Left lung (tissue), 10 donors: ENCODE measurements around the gene SPEG. TPM values are rescaled to one million over a fixed set of nuclear protein-coding genes. Genes with fewer than 3 reads are reported as not detected.

Source experiments
- ATAC-seq: fragments of 200-7000 bp; cut with Tn5 transposase; one replicate; pipeline ENCODE4 v1.9.1; 2020; ENCODE audit warnings: moderate library complexity
- DNase-seq, 4 donors: peaks; one replicate each; pipeline ENCODE4 v3.0.0-alpha.2; 2013 to 2020
- H3K27ac ChIP-seq, 2 donors: fragments of 200-600 bp; sonication (generic) in 1 of 2; one replicate each; pipeline versions ENCODE4 v1.5.0 to v1.8.0; 2020 to 2021
- H3K27me3 ChIP-seq, 2 donors: fragments of 200-600 bp; sonication (generic) in 1 of 2; one replicate each; pipeline versions ENCODE4 v1.5.0 to v1.8.0; 2020 to 2021
- H3K36me3 ChIP-seq, 2 donors: fragments of 200-600 bp; sonication (generic) in 1 of 2; one replicate each; pipeline versions ENCODE4 v1.5.0 to v1.8.0; 2020 to 2021
- H3K4me1 ChIP-seq, 2 donors: fragments of 200-600 bp; one replicate each; pipeline ENCODE4 v1.8.0; 2021
- H3K4me3 ChIP-seq, 2 donors: fragments of 200-600 bp; sonication (generic) in 1 of 2; one replicate each; pipeline versions ENCODE4 v1.5.0 to v1.8.0; 2020 to 2021; ENCODE audit warnings: mild to moderate bottlenecking in 1 of 2
- H3K9me3 ChIP-seq, 2 donors: fragments of 200-600 bp; sonication (generic) in 1 of 2; one replicate each; pipeline versions ENCODE4 v1.5.0 to v1.8.0; 2020 to 2021
- CTCF ChIP-seq, 2 donors: fragments of 200-600 bp; sonication (generic) in 1 of 2; IDR thresholded peaks; one replicate each; pipeline versions ENCODE4 v1.5.0 to v1.8.0; 2021; ENCODE audit warnings: antibody characterized with exemption in 2 of 2
- intact Hi-C, 2 donors: fragments of 100-400 bp; cut with DNase I; formaldehyde crosslinking; loops; one replicate each; pipeline versions ENCODE4 v1.11.2 to v1.14.2; 2022
- polyA plus RNA-seq, 6 donors: library from polyadenylated mRNA; unstranded; fragments of 120-200 nt; gene quantifications; one replicate each; pipeline ENCODE4 v1.2.1, GENCODE V29; 2013; ENCODE audit not compliant: insufficient read length in 6 of 6
- total RNA-seq, 2 donors: library from RNA; stranded (reverse); fragmentation: NEBNext Ultra II Directional; extraction: Animal tissue kit (Norgen Biotek cat#: 25700); gene quantifications; one replicate each; pipeline ENCODE4 v1.2.1, GENCODE V29; 2021
- donor health status: DM: no; HTN: yes; CAD: no.
- donor health status: DM: no; HTN: no; CAD: no.

SPEG gene
- total and polyA plus RNA-seq, 8 donors = 7.3 to 34.2 (median 25.1) TPM

GRCh38 chr2:219461669-219462068 is 27.0 kb downstream of the SPEG start:
- no peak for TF ChIP-seq CTCF (IDR thresholded peaks at IDR 0.05)
- intact Hi-C loops = no loop called here
- ATAC-seq (no peak), DNase-seq (peak in 1 of 4 donors; percentile 54)
- Histone ChIP-seq H3K27me3 (peaks cover 0 to 26% of the 10 kb centered on the region in 2 donors), H3K4me1 (no peaks in the 10 kb centered on the region), H3K9me3 (no peaks in the 10 kb centered on the region), H3K27ac (no peak overlapping the region), H3K36me3 (no peaks in the 10 kb centered on the region), H3K4me3 (no peak overlapping the region)

GRCh38 chr2:219462349-219462748 is 27.7 kb downstream of the SPEG start:
- H3K4me1 ChIP-seq = no peaks in the 10 kb centered on the region
- no peak for TF ChIP-seq CTCF (IDR thresholded peaks at IDR 0.05)
- intact Hi-C loops = no loop called here
- DNase-seq (peak in 1 of 4 donors; percentile 43), ATAC-seq (no peak)
- no peak overlapping the region for H3K4me3 ChIP-seq
- no peak overlapping the region for H3K27ac ChIP-seq
- no peaks in the 10 kb centered on the region for H3K36me3 ChIP-seq
- H3K9me3 ChIP-seq = no peaks in the 10 kb centered on the region
- H3K27me3 ChIP-seq = peaks cover 0 to 31% of the 10 kb centered on the region in 2 donors

GRCh38 chr2:219464286-219465032 is 29.8 kb downstream of the SPEG start:
- DNase-seq (peak in 1 of 4 donors; percentile 76), ATAC-seq (no peak)
- intact Hi-C loops = no loop called here
- Histone ChIP-seq H3K4me3 (no peak overlapping the region), H3K4me1 (no peaks in the 10 kb centered on the region), H3K27ac (no peak overlapping the region), H3K27me3 (peaks cover 0 to 27% of the 10 kb centered on the region in 2 donors), H3K36me3 (no peaks in the 10 kb centered on the region), H3K9me3 (no peaks in the 10 kb centered on the region)
- no peak for TF ChIP-seq CTCF (IDR thresholded peaks at IDR 0.05)

GRCh38 chr2:219465659-219466561 is 31.3 kb downstream of the SPEG start:
- no peaks in the 10 kb centered on the region for H3K4me1 ChIP-seq

More at GRCh38 chr2:219465659-219466561, 31.3 kb downstream of the SPEG start:
- intact Hi-C loops = no loop called here
- ATAC-seq (no peak), DNase-seq (peak in 1 of 4 donors; percentile 70)
- TF ChIP-seq CTCF (IDR thresholded peaks at IDR 0.05) = no peak
- no peaks in the 10 kb centered on the region for H3K36me3 ChIP-seq
- H3K9me3 ChIP-seq = no peaks in the 10 kb centered on the region
- peaks cover 0 to 13% of the 10 kb centered on the region in 2 donors for H3K27me3 ChIP-seq
- H3K27ac ChIP-seq = no peak overlapping the region
- H3K4me3 ChIP-seq = no peak overlapping the region
